Measurements from ENCODE around the gene STARD7. TPM values are rescaled to one million over a fixed set of nuclear protein-coding genes. Genes with fewer than 3 reads are reported as not detected.

STARD7 gene
- total RNA-seq, 1 donor from 2014 or later, result 80.2 TPM

DNA sequence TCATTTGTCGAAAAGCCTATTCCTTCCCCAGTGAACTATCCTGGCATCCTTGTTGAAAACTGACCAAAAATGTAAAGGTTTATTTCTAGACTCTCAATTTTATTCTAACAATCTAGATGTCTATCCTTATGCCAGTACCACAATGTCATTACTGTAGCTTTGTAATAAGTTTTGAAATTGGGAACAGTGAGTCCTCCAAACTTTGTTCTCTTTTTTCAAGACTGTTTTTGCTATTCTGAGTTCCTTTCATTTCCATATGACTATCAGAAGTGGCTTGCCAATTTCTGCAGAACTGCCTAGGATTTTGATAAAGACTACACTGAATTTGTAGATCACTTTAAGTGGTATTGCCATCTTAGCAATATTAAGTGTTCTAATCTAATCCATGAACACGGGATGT lies 9.7 kb downstream of the STARD7 start:
- Mint-ChIP-seq H3K4me1 (ENCODE audit: unreplicated experiment) (peaks cover 45% of the 10 kb centered on the region), H3K9me3 (ENCODE audit: unreplicated experiment) (no peaks in the 10 kb centered on the region), H3K27me3 (ENCODE audit: unreplicated experiment) (no peaks in the 10 kb centered on the region), H3K27ac (ENCODE audit: unreplicated experiment) (no peak overlapping the region), H3K36me3 (ENCODE audit: unreplicated experiment) (peaks cover 13% of the 10 kb centered on the region), H3K4me3 (ENCODE audit: unreplicated experiment) (no peak overlapping the region)
- DNase-seq (ENCODE audit: extremely low spot score, unreplicated experiment), result no peak
- TF ChIP-seq, protein P1, sequence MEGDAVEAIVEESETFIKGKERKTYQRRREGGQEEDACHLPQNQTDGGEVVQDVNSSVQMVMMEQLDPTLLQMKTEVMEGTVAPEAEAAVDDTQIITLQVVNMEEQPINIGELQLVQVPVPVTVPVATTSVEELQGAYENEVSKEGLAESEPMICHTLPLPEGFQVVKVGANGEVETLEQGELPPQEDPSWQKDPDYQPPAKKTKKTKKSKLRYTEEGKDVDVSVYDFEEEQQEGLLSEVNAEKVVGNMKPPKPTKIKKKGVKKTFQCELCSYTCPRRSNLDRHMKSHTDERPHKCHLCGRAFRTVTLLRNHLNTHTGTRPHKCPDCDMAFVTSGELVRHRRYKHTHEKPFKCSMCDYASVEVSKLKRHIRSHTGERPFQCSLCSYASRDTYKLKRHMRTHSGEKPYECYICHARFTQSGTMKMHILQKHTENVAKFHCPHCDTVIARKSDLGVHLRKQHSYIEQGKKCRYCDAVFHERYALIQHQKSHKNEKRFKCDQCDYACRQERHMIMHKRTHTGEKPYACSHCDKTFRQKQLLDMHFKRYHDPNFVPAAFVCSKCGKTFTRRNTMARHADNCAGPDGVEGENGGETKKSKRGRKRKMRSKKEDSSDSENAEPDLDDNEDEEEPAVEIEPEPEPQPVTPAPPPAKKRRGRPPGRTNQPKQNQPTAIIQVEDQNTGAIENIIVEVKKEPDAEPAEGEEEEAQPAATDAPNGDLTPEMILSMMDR (IDR thresholded peaks at IDR 0.05), result no peak

DNA sequence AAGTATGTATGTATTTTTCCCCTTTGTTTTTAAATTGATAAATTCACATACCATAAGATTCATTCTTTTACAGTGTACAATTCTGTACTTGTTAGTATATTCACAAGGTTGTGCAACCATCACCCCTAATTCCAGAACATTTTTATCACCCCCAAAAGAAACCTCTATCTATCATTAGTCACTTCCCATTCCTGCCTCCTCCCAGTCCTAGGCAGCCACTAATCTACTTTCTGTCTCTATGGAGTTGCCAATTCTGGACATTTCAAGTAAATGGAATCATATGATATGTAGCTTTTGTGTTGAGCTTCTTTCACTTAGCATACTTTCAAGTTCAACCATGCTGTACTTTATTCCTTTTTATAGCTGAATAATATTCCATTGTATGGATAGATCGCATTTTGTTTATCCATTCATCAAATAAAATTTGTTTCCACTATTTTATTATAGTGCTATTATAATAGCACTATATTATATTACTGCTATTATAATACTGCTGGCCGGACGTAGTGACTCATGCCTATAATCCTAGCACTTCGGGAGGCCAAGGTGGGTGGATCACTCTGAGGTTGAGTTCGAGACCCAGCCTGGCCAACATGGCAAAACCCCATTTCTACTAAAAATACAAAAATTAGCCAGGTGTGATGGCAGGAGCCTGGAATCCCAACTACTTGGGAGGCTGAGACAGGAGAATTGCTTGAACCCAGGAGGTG lies 10.9 kb downstream of the STARD7 start:
- Mint-ChIP-seq H3K36me3 (ENCODE audit: unreplicated experiment) (peaks cover 25% of the 10 kb centered on the region), H3K4me3 (ENCODE audit: unreplicated experiment) (no peak overlapping the region)
- TF ChIP-seq, protein P1 (IDR thresholded peaks at IDR 0.05), result no peak

DNA sequence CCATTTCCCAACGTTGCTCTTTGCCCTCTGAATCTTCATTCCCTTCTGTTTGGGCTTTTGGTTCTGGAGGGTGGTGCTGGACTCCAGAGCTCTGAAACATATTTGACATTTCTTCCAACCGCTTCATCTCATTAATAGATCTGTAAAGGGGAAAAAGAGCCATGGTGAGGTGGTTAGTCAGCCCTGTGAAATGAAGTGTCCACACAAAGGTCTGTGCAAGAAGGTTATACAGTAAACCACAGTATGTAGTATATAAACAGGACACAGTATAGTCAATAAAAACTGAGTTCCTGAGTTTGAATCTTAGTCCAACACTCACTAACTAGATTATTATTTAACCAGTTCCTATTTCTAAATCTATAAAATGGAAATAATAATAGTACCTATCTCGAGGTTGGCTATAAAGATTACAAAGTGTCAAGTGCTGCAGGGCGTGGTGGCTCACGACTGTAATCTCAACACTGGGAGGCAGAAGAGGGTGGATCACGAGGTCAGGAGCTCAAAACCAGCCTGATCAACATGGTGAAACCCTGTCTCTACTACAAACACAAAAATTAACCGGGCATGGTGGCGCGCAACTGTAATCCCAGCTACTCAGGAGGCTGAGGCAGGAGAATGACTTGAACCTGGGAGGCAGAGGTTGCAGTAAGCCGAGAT lies 13.1 kb downstream of the STARD7 start:
- Mint-ChIP-seq H3K27me3 (ENCODE audit: unreplicated experiment) (no peaks in the 10 kb centered on the region), H3K9me3 (ENCODE audit: unreplicated experiment) (no peaks in the 10 kb centered on the region), H3K36me3 (ENCODE audit: unreplicated experiment) (peaks cover 40% of the 10 kb centered on the region), H3K4me3 (ENCODE audit: unreplicated experiment) (no peak overlapping the region), H3K4me1 (ENCODE audit: unreplicated experiment) (peaks cover 26% of the 10 kb centered on the region), H3K27ac (ENCODE audit: unreplicated experiment) (no peak overlapping the region)
- DNase-seq (ENCODE audit: extremely low spot score, unreplicated experiment), result no peak
- TF ChIP-seq, protein P1 (IDR thresholded peaks at IDR 0.05), result no peak

More for the DNA sequence above, 10.9 kb downstream of the STARD7 start:
- DNase-seq (ENCODE audit: extremely low spot score, unreplicated experiment), result no peak
- Mint-ChIP-seq H3K27ac (ENCODE audit: unreplicated experiment) (no peak overlapping the region), H3K27me3 (ENCODE audit: unreplicated experiment) (no peaks in the 10 kb centered on the region), H3K4me1 (ENCODE audit: unreplicated experiment) (peaks cover 33% of the 10 kb centered on the region), H3K9me3 (ENCODE audit: unreplicated experiment) (no peaks in the 10 kb centered on the region)

DNA sequence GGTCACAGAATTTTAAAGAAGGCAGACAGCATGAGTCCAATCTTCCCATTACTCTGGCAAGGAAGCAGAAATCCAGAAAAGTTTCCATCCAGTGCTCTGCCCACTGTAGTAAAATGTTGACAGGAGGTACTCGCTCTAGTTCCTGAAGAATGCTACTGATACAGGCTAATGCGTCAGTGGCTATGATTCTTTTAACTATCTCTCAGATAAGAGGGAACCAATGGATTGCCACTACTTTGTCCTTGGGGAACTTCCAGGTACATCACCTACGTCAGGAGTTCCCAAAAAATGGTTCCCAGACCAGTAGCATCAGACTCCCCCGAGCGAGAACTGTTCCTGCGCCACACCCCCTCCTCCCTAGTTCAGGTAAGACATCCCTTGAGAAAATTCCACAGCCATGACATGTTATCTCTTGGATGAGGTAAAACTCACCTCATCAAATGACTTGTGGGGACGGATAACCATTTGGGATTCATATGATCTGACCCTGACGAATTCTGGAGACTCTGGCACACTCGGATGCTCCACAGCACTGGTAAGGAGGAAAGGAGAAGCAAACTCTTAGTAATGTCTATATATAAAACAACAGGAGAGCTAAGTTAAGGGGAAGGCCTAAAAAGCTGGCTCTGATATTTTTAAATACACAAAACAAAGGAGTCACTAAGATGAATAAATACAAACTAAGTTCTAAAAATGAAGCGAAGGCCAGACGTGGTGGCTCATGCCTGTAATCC lies 16.5 kb downstream of the STARD7 start:
- H3K27me3 Mint-ChIP-seq (ENCODE audit: unreplicated experiment), result no peaks in the 10 kb centered on the region
- no peaks in the 10 kb centered on the region for H3K9me3 Mint-ChIP-seq (ENCODE audit: unreplicated experiment)
- H3K4me1 Mint-ChIP-seq (ENCODE audit: unreplicated experiment), result peaks cover 6% of the 10 kb centered on the region
- TF ChIP-seq, protein P1 (IDR thresholded peaks at IDR 0.05), result no peak
- H3K27ac Mint-ChIP-seq (ENCODE audit: unreplicated experiment), result no peak overlapping the region
- DNase-seq (ENCODE audit: extremely low spot score, unreplicated experiment), result no peak
- H3K36me3 Mint-ChIP-seq (ENCODE audit: unreplicated experiment), result peaks cover 44% of the 10 kb centered on the region
- H3K4me3 Mint-ChIP-seq (ENCODE audit: unreplicated experiment), result no peak overlapping the region
